Left lobe of liver (tissue), 2 donors: ENCODE data around the gene HNRNPA1. TPM values are rescaled to one million over a fixed set of nuclear protein-coding genes. Genes with fewer than 3 reads are reported as not detected.
A peak's percentile ranks its signal among the peaks of the same experiment; 100 is the strongest.
"Not testable (repeated sequence)": the region's sequence is repeated elsewhere in the genome, so short reads cannot be mapped to it uniquely, and the experiment has no call there.

Source experiments
- ATAC-seq: fragments of 200-7000 bp; cut with Tn5 transposase; one replicate; pipeline ENCODE4 v1.9.1; 2020; ENCODE audit warnings: mild to moderate bottlenecking, moderate library complexity
- DNase-seq: peaks from one replicate; pipeline ENCODE4 v3.0.0-alpha.2; 2020; ENCODE audit warnings: low spot score
- total RNA-seq: library from RNA; stranded (reverse); gene quantifications from one replicate; pipeline ENCODE4 v1.2.1, GENCODE V29; 2021
- donor health status: DM: no; HTN: no; CAD: no; lungs with moderate emphysema.
- donor health status: DM: no; HTN: yes; CAD: no.

Gene HNRNPA1
- 144 TPM for total RNA-seq

DNA sequence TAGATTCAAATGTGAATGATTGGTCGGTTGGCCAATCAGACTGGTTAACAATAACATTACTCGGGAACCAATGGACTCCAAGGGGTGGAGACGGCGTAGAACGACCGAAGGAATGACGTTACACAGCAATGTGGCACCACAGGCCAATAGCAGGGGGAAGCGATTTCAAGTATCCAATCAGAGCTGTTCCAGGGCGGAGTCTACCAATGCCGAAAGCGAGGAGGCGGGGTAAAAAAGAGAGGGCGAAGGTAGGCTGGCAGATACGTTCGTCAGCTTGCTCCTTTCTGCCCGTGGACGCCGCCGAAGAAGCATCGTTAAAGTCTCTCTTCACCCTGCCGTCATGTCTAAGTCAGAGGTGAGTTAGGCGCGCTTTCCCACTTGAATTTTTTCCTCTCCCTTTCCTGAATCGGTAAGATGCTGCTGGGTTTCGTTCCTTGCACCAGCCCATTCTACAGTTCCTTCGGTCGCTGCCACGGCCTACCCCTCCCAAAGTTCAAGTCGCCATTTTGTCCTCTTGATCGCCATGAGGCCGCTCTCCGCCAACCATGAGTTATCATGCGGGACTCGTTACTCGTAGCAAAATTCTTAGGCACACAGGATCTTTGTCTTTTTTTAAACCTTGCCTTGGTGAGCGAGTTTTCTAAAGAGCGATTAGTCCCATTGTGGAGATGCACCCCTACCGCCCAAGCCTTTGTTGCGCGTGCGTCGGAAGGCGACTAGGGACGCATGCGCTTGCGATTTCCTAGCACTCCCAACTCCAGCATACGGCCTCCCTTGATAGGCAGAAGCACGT, at the start of gene HNRNPA1:
Gene HNRNPA1, plus strand, starts transcription at position 259 of the 793 bp plus-strand sequence. Its CDS starts 82 bp downstream, at position 341.
- DNase-seq (peak; percentile 97), ATAC-seq (peak; percentile 85)

DNA sequence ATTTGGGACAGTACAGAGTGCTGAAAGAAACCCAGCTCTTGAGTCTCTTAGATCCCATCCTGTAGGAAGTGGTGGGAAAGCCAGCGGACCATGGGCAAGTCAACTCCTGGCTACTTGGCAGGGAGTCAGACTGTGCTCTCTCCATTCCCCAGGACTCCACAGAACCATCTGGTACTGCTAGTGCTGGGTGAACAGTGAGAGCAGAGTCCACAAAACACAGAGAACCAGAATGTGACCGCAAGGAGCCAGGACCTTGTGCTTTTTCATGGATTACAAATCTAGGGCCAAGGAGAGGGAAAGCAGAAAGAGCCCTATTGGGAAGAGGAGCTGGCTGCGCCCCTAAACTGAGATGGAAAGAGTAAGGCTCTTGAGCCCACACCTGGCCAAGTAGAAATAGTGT, 49.3 kb upstream of the HNRNPA1 start:
- DNase-seq, ATAC-seq: not testable (repeated sequence)

DNA sequence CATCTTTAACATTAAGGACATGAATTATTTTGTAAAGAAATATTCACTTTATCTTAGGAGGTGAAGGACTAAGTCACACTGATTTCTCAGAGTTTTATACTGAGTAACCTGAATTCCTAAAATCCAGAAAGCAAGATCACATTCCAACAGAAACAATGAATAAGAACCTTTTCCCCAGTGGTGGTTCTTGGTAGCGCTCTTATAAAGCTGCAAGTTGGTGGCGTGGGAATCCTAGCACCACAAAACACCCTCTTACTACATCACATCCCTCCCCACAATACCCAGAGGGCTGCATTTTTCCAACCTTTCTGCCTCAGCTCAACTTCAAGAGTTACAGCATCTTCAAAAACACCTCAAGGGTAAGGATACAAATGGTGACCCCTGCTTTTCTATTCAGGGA, 47.7 kb upstream of the HNRNPA1 start:
- ATAC-seq (no peak), DNase-seq (no peak)

DNA sequence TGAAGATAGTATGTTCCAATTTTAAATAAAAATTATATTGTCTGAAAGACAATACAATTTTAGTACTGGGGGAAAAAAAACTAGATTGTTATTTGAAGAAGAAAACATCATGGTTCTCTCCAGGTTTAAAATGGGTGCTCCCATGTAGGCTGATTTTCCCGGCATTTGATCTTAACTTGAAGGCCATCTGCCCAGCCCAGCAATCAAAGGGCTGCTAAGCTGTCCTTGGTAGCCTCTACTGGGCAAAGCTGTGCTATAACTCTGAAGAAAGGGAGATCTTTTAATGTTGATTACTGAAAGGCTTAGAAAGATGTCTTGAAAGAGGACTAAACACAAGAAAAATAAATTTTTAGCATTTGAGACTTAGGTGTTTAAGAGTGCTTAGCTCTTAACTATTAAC, 42.0 kb upstream of the HNRNPA1 start:
- no peak for ATAC-seq
- DNase-seq: no peak

DNA sequence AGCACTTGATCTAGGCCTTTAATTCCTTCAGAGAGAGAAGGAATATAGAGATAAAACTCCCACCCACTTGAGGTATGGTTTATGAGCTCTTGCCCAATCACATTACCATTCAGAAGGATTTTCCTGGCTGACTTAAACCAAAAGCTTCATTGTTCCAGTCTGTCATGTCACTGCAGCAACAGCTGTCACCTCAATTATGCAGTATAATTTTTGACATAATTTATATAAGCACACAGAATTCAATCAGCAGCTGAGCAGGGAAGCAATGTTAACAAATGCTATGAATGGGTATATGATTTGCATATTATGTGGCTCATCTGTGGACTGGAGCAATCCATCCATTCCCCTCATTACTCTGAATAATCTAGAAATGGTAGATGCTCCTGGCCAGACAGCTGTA, 40.9 kb upstream of the HNRNPA1 start:
- ATAC-seq: no peak

DNA sequence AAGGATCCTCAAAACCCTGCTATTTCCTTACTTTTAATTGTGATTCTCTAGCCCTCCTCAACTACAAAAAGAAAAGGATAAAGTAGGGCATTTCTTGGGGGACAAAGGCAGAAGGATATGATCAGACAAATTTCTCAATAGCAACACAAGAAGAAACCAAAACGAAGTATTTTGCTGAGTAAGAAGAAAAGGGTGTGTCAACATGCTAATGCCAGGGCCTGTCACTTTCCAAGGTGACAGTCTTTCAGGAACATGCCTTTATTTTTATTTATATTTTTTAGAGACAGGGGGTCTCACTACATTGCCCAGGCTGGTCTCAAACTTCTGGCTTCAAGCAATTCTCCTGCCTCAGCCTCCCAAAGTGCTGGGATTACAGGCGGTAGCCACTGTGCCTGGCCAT, 40.4 kb upstream of the HNRNPA1 start:
- DNase-seq (no peak), ATAC-seq (no peak)

More for the DNA sequence above, 40.9 kb upstream of the HNRNPA1 start:
- DNase-seq: no peak

DNA sequence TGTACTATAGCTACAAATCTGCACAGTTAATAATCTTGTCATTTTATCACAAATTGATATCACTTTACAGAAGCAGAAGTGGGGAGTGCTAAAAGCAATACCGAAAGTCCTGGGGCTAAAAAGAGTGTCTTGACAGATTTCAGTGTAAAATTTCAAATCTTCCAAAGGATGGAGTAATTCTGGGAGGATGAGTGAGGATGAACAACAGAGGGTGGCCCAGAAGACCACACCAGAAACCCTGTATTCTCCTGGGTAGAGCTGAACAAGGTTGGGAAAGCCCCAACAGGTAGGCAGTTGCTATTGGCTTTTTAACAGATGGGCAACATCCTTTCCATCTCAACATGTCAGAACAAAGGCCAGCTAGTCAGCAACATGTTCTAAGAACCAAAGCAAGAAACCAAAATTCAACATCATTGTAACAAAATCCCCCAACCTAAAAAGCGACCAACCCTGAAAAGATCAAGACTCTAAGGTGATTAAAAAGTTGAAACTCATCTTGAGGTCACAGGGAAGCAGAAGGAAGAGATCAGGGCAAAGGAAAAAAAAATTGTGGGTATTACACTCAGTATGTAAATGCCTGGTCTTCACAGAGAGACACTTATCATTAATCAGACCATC, 39.4 kb upstream of the HNRNPA1 start:
- ATAC-seq (no peak), DNase-seq (no peak)

DNA sequence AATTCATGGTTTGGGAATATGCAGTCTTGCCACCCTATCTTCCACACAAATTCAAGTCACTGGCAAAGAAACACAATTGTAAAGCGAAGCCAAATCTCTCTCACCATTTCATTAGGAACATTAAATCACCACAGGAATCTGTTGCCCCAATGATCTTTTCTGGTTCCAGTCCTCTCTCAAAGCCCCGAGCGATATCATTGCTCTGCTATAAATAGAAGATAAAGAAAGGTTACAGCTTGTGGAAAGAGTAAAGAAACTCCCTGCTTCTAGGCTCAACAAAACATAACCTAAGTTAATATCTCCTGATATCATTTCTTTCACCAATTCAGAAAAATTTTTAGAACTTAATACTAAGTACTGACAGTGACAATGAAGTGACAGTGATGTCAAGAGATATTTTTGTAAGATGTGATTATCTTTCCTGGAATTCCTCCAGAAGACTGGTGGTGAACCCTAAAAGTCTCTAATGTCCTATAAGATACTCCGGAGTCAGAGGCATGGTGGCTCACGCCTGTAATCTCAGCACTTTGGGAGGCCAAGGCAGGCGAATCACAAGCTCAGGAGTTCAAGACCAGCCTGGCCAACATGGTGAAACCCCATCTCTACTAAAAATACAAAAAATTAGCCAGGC, 34.4 kb upstream of the HNRNPA1 start:
- DNase-seq (no peak), ATAC-seq (no peak)

DNA sequence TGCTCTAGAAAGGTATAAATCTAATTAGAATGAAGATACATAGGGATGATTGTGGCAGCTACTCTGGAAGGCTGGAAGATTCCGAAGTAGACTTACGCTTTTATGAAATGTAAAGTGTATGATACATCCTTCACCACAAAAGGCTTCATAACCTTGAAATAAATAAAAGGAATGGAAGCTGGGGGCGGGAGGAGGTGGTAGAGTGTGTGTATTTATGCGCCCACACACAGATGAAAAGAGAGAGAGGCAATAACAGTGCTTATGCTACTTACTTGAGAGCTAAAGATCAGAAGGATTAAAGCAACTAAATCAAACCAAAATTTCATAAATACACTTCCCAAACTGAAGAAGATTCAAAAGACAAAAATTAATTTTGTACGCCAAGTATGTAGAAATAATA, 31.0 kb upstream of the HNRNPA1 start:
- ATAC-seq (no peak), DNase-seq (no peak)

DNA sequence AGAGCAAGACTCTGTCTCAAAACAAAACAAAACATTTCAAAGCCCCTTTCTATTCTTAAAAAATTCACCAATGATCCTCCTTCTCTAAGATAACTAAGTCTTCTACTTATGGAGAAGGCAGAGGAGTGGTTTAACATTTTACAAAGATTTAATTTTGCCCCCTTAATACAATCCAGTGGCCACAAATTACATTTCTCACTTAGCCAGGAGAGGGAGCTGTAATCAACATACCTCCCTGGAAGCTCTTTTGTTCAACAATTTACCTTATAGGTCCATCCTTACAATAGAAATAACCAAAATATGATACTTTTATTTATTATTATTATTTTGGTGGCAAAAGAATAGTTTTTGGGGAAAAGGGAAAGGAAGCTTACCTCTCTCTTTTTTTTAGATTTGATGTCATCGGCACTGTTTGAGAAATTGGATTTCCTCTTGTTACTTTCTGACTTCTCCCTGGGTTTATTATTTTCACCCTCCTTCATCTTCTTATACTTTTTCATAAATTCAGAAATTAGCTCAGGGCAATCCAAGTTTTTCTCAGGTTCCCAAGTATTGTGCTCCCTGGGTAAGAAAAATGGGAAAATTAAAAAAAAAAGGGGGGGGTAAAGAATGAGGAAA, 28.8 kb upstream of the HNRNPA1 start:
- DNase-seq: no peak
- ATAC-seq: peak; percentile 80

DNA sequence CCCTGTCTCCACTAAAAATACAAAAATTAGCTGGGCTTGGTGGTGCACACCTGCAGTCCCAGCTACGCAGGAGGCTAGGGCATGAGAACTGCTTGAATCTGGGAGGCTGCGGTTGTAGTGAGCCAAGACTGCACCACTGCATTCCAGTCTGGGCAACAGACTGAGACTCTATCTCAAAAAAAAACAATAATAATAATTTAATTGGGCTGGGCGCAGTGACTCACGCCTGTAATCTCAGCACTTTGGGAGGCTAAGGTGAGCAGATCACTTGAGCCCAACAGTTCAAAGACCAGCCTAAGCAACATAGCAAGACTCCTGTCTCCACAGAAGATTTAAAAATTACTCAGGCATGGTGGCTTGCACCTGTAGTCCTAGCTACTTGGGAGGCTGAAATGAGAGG, 27.3 kb upstream of the HNRNPA1 start:
- no peak for ATAC-seq
- DNase-seq: no peak

DNA sequence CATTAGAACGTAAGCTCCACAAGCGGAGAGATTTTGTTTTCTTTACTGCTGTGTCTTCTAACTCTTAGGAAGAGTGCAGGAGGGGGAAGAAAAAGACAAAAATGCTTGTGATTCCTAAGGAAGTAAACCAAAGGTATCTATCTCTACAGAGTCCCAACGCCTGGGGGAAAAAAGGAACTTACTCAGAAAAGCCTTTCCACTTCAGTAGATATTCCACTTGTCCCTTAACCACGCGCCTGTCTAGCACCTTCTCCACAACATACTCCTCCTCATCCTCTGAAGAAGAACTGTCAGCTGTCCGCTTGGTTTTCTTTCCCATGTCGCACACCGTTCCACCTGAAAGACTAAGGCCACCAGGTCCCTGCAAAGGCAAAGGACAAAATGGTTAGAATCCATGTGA, 23.2 kb upstream of the HNRNPA1 start:
- DNase-seq (no peak), ATAC-seq (no peak)

DNA sequence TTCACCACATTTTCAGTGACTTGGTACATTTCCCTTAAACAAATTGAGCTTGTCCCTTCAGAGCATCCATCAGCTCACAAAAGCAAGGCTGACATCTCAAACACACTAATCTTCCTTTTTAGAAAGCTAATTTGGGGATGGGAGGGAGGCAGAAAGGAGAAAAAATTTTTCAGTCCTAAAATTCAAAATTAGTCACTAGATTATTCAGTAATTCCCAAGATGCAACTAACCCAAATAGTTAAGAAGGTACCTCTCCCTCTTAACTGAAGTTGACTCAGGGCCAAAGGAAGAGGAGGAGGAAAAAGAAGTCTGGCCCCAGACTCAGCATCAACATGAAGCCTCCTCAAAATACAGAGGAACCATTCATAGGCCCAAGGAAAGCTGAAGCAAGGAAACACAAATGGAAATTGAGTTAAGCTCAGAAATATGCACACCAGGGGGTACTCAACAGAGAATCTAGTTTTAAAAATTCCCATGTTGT, 22.3 kb upstream of the HNRNPA1 start:
- ATAC-seq (no peak), DNase-seq (no peak)

DNA sequence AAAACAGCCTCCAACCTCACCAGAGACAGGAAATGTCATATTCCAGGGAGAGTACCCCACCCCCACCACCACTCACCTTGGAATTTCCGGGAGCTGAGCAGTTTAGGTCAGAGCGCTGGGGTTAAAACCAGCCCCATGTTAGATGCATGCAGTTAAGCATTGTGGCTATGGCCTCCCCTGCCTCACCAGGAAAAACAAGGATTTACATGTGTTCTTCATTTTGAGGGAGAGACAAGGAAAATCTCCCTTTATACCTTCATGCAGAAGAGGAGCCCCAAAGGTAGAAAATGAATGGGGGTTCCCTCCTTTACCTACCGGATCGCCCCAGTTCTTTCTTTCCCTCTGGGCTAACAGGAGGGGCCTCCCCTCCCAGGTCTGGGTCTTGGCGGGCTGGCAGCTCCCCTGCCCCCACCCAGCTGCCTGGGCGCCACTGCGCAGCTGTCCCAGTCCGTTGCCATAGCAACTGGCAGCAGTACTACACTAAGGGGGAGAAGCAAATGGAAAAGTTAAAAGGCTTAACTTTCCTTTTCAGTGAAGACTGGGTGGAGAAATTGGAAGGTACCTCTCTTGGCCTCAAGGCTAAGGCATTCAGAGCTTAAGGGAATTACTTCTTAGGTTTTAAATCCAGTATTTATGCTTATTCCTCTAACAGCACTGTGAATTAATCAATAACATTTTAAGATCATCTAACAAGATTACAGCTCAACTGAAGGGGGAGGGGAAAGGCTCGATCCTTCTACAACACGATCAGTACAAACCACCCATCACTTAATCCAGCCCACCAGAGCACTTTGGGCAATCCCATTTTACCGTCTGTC, 21.1 kb upstream of the HNRNPA1 start:
- DNase-seq (peak; percentile 73), ATAC-seq (peak; percentile 95)

DNA sequence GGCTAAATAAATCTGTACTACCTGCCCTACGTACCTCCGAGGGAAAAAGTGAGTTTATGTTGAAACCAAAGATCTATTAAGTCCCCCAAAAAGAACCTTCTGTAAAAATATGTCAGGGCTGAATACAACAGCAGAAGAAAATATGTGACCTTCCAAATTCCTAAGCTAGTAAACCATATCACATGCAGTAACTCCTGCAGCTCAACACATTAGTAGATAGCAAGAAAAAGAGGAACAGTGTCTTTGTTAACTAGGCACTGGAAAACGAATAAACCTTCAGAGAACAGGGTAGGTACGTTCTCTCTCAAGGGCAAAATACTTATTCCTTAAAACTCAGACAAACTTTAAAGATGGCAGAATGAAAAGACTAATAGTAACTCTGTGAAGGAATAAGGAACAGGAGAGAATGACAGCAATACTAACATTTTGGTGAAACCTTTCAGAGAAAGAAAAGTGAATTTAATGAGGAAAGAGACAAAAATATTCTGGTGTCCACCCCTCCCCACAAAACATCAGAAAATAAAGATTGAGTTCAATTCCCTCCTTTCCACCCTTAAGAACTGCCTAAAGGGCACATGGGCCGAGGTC, 18.6 kb upstream of the HNRNPA1 start:
- ATAC-seq (no peak), DNase-seq (no peak)

DNA sequence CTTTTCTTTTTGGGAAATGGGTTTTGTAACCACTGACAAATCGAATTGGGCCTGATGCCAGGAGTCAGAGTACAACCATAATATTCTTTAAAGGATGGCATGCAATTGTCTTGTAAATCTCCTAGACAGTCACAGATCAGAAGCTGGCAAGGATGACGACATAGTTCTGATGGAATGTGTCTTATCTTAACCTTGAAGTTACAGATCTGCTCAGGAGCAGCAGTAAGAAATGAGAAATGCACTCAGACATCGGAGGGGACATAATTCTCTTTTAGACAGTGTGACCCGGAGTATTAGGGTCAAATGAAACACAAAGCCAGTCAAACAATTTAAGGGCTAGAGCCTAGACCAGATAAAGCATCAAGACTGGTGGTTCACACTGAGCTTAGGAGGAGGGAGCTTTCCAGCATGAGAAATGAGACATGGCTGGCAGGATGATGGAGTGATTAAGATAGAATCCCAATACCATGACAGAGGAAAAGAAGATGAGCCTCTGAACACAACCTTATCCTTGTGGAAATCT, 18.1 kb upstream of the HNRNPA1 start:
- DNase-seq (peak; percentile 54), ATAC-seq (peak; percentile 57)

DNA sequence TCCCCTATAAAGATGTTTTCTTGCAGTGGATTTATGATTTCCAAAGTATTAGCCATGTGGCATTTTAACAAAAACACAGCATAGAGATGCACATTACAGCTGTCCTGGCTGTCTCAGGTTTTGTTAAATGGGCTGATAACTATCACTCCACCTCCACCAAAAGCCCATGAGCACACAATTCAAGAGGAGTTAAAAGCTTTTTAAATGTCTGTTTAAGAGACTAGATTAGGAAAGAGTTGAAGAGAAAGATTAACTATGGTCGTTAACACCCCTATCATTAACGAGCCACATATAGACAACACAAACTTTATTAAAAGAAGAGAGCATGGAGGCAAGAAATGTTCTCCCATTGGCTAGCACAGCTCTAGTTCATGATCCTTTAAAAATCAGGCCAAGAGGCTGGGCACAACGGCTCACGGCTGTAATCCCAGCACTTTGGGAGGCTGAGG, 15.1 kb upstream of the HNRNPA1 start:
- ATAC-seq (no peak), DNase-seq (no peak)

DNA sequence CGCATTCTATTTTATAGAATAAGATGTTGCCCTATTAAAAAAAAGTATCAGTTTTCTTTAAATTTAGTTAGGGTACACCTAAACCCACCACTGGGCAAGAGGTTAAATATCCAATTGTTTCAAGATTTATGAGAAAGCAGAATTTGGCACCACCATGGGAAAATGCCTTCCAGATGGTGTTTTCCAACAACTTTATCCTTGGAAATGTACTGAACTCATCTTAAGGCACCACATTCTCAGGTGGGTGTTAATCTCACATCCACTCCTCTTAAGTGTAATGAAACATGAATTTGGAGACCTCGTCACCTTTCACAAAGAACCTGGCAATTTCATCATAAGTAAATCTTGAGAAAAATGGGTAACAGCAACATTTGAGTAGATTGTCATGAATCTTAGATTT, 13.7 kb upstream of the HNRNPA1 start:
- ATAC-seq (no peak), DNase-seq (no peak)

DNA sequence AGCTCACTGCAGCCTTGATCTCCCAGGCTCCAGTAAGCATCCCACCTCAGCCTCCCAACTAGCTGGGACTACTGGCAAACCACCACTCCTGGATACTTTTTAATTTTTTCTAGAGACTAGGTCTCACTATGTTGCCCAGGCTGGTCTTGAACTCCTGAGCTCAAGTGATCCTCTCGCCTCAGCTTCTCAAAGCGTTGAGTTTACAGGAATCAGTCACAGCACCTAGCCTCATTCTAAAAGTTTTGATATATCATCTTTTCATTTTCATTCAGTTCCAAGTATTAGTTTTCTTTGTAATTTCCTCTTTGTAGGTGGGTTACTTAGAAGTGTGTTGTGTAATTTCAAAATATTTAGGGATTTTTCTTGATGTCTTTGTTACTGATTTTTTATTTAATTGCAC, 10.2 kb upstream of the HNRNPA1 start:
- ATAC-seq (no peak), DNase-seq (no peak)

DNA sequence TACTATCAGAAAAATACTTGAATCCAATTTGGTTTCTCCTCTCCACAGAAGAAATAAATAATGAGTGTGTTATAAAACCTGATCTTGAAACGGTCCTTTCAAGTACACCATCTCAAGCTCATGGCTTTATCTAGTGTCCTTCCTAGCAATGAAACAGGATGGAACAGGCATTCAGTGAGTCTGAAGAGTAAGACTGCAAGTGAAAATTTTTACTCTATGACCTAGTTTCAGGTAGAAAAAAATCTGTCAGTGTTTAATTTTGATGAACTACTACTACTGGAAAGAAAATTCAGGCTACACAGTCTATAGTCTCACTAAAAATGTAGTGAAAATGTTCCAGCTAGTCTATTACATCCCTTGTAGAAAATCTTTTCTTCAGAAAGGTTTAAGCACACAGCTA, 8.3 kb upstream of the HNRNPA1 start:
- DNase-seq: no peak
- ATAC-seq: no peak
